ENCODE results near the gene CLPX.

DNA sequence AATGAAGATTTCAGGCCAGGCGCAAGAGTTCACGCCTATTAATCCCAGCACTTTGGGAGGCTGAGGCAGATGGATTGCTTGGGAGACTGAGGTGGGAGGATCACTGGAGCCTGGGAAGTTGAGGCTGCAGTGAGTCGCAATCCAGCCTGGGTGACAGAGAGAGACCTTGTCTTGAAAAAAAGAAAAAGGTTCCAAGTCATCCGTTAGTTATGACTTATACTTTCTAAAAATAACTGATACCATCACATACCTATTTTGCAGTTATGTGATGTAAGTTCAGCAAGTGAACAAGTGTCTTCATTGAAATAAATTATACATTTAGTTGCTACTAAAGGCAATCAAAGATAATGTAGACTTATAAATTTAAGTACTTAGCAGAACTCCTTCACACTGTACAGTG, 22.1 kb downstream of the CLPX start:
- no peak for TF ChIP-seq CTCF (IDR thresholded peaks at IDR 0.05)
- TF ChIP-seq POLR2A (IDR thresholded peaks at IDR 0.05) = no peak
- TF ChIP-seq POLR2AphosphoS5 (IDR thresholded peaks at IDR 0.05) = no peak
- TF ChIP-seq EP300 (IDR thresholded peaks at IDR 0.05) = no peak

Data from upper lobe of left lung (tissue), 4 donors.